WI38 (cell line): ENCODE results near the gene CEP72.

Source experiments
- H3K4me3 ChIP-seq: 2 replicates; pipeline ENCODE4 v1.5.1; 2011; ENCODE audit warnings: low read depth, mild to moderate bottlenecking, control low read depth, low read length
- TF ChIP-seq, protein P1 (sequence below): IDR thresholded peaks from 2 replicates; pipeline ENCODE4 v1.5.1; 2012; ENCODE audit warnings: low read depth, mild to moderate bottlenecking, control low read depth, low read length

The CEP72 gene

DNA sequence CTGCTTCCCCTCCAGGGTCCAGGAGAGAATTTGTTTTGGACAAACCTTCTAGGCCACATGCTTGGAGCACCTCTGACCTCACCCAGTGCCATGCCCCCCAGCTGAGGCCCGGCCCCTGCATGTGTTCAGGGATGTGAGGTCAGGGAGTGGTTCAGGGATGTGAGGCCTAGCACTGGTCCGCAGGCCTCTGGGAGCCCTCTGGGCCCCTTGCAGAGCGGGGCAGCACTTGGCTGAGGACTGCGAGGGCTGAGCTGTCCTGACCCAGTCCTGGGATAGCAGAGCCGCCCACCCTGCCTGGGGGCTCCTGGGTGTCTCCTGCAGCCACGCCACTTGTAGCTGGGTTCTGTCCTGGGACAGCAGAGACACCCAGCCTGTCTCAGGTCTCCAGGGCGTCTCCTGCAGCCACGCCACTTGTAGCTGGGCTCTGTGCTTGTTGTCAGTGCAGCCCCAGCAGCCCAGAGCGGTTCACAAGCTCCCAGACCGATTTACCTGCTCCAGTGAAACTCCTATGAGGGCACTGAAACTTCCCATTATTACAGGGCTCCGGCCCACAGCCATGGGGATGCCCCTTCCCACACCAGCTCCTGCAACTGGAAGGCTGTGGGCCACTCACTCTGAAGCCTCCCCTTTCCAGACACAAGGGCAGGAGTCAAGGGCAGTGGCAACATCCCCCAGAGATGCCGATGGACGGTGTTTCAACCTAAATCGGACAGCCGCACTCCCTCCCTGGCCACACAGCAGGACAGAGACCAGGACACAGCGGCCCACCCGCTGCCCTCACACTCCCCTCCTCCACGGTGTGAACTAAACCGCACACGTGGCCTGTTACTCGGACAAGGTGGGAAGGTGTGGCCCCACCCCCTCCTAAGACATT is 5.4 kb upstream of the CEP72 start:
- TF ChIP-seq, protein P1, sequence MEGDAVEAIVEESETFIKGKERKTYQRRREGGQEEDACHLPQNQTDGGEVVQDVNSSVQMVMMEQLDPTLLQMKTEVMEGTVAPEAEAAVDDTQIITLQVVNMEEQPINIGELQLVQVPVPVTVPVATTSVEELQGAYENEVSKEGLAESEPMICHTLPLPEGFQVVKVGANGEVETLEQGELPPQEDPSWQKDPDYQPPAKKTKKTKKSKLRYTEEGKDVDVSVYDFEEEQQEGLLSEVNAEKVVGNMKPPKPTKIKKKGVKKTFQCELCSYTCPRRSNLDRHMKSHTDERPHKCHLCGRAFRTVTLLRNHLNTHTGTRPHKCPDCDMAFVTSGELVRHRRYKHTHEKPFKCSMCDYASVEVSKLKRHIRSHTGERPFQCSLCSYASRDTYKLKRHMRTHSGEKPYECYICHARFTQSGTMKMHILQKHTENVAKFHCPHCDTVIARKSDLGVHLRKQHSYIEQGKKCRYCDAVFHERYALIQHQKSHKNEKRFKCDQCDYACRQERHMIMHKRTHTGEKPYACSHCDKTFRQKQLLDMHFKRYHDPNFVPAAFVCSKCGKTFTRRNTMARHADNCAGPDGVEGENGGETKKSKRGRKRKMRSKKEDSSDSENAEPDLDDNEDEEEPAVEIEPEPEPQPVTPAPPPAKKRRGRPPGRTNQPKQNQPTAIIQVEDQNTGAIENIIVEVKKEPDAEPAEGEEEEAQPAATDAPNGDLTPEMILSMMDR: no peak
- H3K4me3 ChIP-seq: no peak overlapping the region

DNA sequence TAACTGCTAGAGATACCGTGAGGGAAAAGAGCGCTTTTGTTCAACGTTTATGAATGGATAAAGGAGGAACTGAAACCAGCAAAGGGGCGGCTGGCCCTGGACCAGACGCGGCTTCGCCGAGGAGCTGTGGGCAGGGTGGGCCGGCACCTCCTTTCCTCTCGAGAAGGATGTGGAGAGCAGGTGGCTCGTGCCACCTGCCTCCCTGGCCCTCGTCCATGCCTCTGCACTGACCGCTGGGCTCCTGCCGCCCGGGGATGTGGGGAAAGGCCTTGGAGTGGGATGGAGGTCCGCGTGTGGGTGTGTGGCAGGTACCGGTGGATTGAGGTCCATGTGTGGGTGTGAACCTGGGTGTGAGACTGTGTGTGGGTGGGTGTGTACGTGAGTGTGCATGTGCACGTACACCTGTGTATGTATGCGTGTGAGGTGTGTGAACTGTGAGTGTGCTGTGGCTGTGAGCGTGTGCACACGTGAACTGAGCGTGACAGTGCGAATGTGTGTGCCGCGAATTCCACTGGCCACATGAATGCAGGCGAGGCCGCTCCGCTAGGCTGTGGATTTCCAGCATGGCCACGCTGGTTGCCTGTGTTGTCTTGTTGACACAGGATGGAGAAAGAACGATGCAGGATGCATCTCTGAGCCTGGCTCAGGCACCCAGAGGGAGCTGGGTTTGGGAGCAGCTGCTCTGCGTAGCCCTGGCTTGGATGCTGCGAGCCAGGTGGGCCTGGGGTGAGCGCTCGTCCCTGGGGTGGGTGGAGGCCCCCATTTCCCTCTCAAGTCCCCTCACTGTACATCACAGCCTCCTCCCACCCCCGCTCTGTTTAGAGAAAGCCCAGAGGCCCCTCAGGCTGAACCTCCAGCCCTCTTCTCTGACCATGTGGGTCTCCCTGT is 4.4 kb upstream of the CEP72 start:
- TF ChIP-seq, protein P1: no peak
- H3K4me3 ChIP-seq: no peak overlapping the region

DNA sequence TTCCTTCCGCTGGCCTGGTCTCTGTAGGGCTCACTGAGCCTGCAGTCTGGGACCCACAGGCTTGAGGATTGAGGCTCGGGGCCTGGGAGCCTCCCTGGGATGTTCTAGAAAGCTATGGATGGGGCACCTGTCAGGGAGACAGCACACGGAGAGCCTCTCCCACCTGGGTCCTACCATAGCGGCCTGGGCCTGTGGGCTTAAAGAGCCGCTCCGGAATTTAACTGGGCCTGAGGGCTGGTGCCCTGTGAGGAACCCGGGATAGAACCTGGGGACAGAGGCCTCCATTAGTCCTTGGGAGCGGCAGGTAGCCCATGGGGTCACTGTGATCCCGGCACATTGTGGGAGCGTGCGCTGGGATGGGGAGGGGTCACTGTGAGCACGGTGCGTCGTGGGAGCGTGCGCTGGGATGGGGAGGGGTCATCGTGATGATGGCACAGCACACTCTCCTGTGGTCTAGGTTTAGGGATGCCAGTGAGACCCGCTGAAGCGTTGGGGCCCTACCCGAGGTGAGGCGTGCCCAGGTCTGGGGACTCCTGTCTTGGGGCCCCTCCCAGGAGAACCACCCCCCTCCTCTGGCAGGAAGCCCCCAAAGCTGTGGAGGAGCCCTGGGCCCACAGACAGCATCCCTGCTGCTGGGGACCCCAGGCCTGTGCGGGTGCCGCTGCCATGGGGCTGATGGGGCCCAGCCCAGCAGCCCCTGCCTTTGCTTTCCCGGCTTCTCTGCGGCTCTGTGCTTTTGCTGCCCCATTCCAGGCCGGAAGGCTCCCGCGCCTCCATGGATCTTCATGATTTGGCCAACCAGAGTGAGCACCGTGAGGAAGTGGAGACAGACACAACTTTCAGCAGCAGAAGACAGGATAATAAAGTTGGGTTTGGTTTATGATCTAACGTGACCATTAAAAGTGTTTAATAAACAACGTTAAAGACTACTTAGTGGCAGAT is 3.4 kb upstream of the CEP72 start:
- TF ChIP-seq, protein P1: no peak
- H3K4me3 ChIP-seq: no peak overlapping the region

DNA sequence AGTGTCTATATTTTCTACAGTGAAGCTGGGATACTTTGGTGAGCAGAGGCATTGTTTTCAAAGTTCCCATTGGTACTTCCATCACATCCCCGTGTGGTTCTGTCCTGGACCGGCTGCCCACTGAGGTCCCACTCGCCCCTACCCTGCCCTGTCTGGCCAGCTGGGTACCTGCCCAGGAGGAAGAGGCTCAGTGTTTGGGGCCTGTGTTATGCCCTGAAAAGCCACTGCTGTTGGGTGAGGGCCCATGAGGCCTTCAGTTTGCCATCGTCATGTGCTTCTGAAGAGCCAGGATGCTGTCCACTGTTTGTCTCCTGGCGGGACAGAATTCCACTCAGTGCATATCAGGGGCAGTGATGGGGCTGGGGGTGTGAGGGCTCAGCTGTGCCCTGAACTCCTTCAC is 2.6 kb upstream of the CEP72 start:
- TF ChIP-seq, protein P1: no peak
- H3K4me3 ChIP-seq: no peak overlapping the region

DNA sequence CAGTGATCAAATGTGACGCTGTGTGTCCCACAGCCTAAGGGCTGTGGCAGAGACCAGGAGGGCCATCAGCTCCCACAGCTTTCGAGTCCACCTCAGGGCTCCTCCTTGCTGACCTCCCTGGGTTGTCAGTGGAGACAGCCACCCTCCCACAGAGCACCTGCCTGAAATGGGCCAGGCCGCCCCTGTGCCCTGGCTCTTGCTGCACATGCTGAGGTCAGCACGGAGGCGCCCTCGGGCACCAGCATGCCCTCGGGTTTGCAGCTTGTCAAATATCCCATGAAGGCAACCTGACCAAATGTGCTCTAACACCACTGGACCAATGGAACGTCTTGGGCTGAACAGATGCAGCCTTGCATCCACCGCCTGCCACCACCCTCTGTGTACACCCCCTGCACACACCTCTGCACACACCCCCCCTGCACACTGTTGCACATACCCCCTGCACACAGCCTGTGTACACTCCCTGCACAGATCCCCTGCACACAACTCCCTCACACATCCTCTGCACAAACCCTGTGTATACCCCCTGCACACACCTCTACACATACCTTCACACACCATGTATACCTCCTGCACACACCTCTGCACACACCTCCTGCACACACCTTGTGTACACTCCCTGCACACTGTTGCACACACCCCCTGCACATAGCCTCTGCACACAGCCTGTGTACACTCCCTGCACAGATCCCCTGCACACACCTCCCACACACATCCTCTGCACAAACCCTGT is 2.0 kb upstream of the CEP72 start:
- TF ChIP-seq, protein P1: no peak
- H3K4me3 ChIP-seq: no peak overlapping the region
